H1 (cell line): ENCODE measurements around the gene SORBS1. TPM values are rescaled to one million over a fixed set of nuclear protein-coding genes. Genes with fewer than 3 reads are reported as not detected.

ENCODE experiments used
- CTCF ChIA-PET: fragments of 300-600 bp; sonication (Branson Sonifier 250); formaldehyde crosslinking; loops from one replicate; lab custom pipeline; 2021; ENCODE audit not compliant: partially characterized antibody; lab: Charles Lee
- POLR2A ChIA-PET: fragments of 300-600 bp; sonication (Branson Sonifier 250); formaldehyde crosslinking; loops from one replicate; lab custom pipeline; 2021; ENCODE audit warnings: inconsistent platforms; ENCODE audit not compliant: partially characterized antibody; lab: Charles Lee
- DNase-seq, 2 experiments: peaks; one replicate each; pipeline versions ENCODE4 v3.0.0 to v3.0.0-alpha.2; 2010 to 2022; ENCODE audit warnings: low spot score in 2 of 2, low read depth in 1 of 2, mixed read lengths in 1 of 2
- FAIRE-seq: peaks from 2 replicates; lab custom pipeline; 2011; peaks lifted over from hg19 to GRCh38; lab: Jason Lieb, UNC
- H2AFZ ChIP-seq: 2 replicates; pipeline ENCODE4 v1.8.1; 2012; ENCODE audit warnings: low read length, inconsistent platforms
- H2AK5ac ChIP-seq: 2 replicates; pipeline ENCODE4 v1.6.1; 2013; ENCODE audit warnings: low read depth, low read length
- H2BK120ac ChIP-seq: replicated peaks from 2 replicates; pipeline ENCODE3; 2013; ENCODE audit warnings: low read depth, low read length, inconsistent platforms
- H2BK12ac ChIP-seq: 2 replicates; pipeline ENCODE4 v1.6.1; 2013; ENCODE audit warnings: low read depth, low read length
- H2BK15ac ChIP-seq: 2 replicates; pipeline ENCODE4 v1.6.1; 2013; ENCODE audit warnings: low read length
- H2BK20ac ChIP-seq: 2 replicates; pipeline ENCODE4 v1.6.1; 2013; ENCODE audit warnings: low read length
- H2BK5ac ChIP-seq: 2 replicates; pipeline ENCODE4 v1.6.1; 2013; ENCODE audit warnings: low read depth, low read length
- H3K14ac ChIP-seq: 2 replicates; pipeline ENCODE4 v1.6.1; 2013; ENCODE audit warnings: inconsistent platforms; ENCODE audit not compliant: insufficient read length
- H3K18ac ChIP-seq: 2 replicates; pipeline ENCODE4 v1.6.1; 2013; ENCODE audit warnings: low read length; ENCODE audit errors: extremely low read depth
- H3K23ac ChIP-seq: 2 replicates; pipeline ENCODE4 v1.6.1; 2013; ENCODE audit warnings: inconsistent platforms; ENCODE audit not compliant: insufficient read length
- H3K23me2 ChIP-seq: 2 replicates; pipeline ENCODE4 v1.6.1; 2013; ENCODE audit warnings: low read depth, low read length
- H3K27ac ChIP-seq: 2 replicates; pipeline ENCODE4 v1.6.1; 2011; ENCODE audit warnings: low read depth, low read length, inconsistent platforms
- H3K27me3 ChIP-seq, 4 experiments: replicated peaks in 1 of 4; 1 replicate in 1 of 4; 2 replicates in 3 of 4; pipeline versions ENCODE4 v1.6.1 to v1.8.1; 2011 to 2013; ENCODE audit warnings: low read length in 3 of 4, mild to moderate bottlenecking in 3 of 4, inconsistent platforms in 2 of 4, mixed read lengths in 2 of 4, moderate library complexity in 1 of 4; ENCODE audit not compliant: control insufficient read depth in 3 of 4, insufficient read depth in 3 of 4; ENCODE audit errors: extremely low read depth in 1 of 4
- H3K36me3 ChIP-seq, 4 experiments: 2 replicates each; pipeline versions ENCODE4 v1.6.1 to v1.8.1; 2011 to 2013; ENCODE audit warnings: mild to moderate bottlenecking in 4 of 4, low read length in 3 of 4, moderate library complexity in 2 of 4, control low read depth in 1 of 4, inconsistent platforms in 1 of 4; ENCODE audit not compliant: insufficient read depth in 4 of 4, control insufficient read depth in 2 of 4
- H3K4ac ChIP-seq: replicated peaks from 2 replicates; pipeline ENCODE3; 2013; ENCODE audit warnings: low read length, low read depth, mixed read lengths, inconsistent platforms; ENCODE audit not compliant: insufficient read length
- H3K4me1 ChIP-seq, 4 experiments: replicated peaks in 1 of 4; 1 replicate in 1 of 4; 2 replicates in 3 of 4; pipeline versions ENCODE4 v1.6.1 to v1.8.1; 2011 to 2013; ENCODE audit warnings: low read length in 3 of 4, inconsistent platforms in 2 of 4, mixed read lengths in 1 of 4; ENCODE audit not compliant: insufficient read depth in 4 of 4, control insufficient read depth in 3 of 4
- H3K4me2 ChIP-seq, 2 experiments: 2 replicates each; pipeline versions ENCODE4 v1.6.1 to v1.8.1; 2011 to 2013; ENCODE audit warnings: low read depth in 2 of 2, low read length in 2 of 2, control low read depth in 1 of 2, inconsistent platforms in 1 of 2, mild to moderate bottlenecking in 1 of 2; ENCODE audit not compliant: insufficient read depth in 1 of 2
- H3K4me3 ChIP-seq, 4 experiments: fragments of 200-600, 300-600 bp in 1 of 4; sonication (generic), shearing (Covaris generic), sonication (Bioruptor Twin) in 1 of 4; 2 replicates each; pipeline versions ENCODE4 v1.5.1 to v1.8.1; 2011 to 2016; ENCODE audit warnings: low read length in 4 of 4, low read depth in 3 of 4, control low read depth in 2 of 4, inconsistent platforms in 2 of 4, mild to moderate bottlenecking in 2 of 4, mixed read lengths in 1 of 4, moderate library complexity in 1 of 4; ENCODE audit not compliant: insufficient read depth in 2 of 4; ENCODE audit errors: extremely low read depth in 1 of 4
- H3K56ac ChIP-seq: replicated peaks from 2 replicates; pipeline ENCODE3; 2013; ENCODE audit warnings: low read depth, mild to moderate bottlenecking, mixed read lengths, low read length, inconsistent platforms; ENCODE audit not compliant: insufficient read length
- H3K79me1 ChIP-seq: 2 replicates; pipeline ENCODE4 v1.6.1; 2013; ENCODE audit warnings: low read depth, low read length, control low read depth
- H3K79me2 ChIP-seq, 2 experiments: 2 replicates each; pipeline versions ENCODE4 v1.6.1 to v1.8.1; 2012 to 2013; ENCODE audit warnings: low read length in 2 of 2, mild to moderate bottlenecking in 2 of 2, inconsistent platforms in 1 of 2; ENCODE audit not compliant: insufficient read depth in 2 of 2, control insufficient read depth in 1 of 2
- H3K9ac ChIP-seq, 4 experiments: replicated peaks in 1 of 4; 1 replicate in 1 of 4; 2 replicates in 3 of 4; pipeline versions ENCODE4 v1.6.1 to v1.8.1; 2011 to 2013; ENCODE audit warnings: low read depth in 3 of 4, low read length in 3 of 4, control low read depth in 2 of 4, mild to moderate bottlenecking in 2 of 4, moderate library complexity in 2 of 4, inconsistent platforms in 1 of 4; ENCODE audit errors: extremely low read depth in 1 of 4
- H3K9me3 ChIP-seq, 2 experiments: 2 replicates each; pipeline versions ENCODE4 v1.6.1 to v1.8.1; 2012 to 2013; ENCODE audit warnings: mild to moderate bottlenecking in 2 of 2, moderate library complexity in 2 of 2, control low read depth in 1 of 2, inconsistent platforms in 1 of 2, low read depth in 1 of 2, low read length in 1 of 2, mixed read lengths in 1 of 2; ENCODE audit not compliant: insufficient read depth in 2 of 2
- H4K20me1 ChIP-seq, 2 experiments: replicated peaks in 1 of 2; 2 replicates each; pipeline versions ENCODE3 to v1.8.1; 2011 to 2013; ENCODE audit warnings: inconsistent platforms in 2 of 2, low read length in 2 of 2, mild to moderate bottlenecking in 1 of 2; ENCODE audit not compliant: insufficient read depth in 2 of 2, control insufficient read depth in 1 of 2
- H4K5ac ChIP-seq: 2 replicates; pipeline ENCODE4 v1.6.1; 2013; ENCODE audit warnings: low read length, low read depth, mixed read lengths, inconsistent platforms; ENCODE audit not compliant: insufficient read length
- H4K8ac ChIP-seq: 2 replicates; pipeline ENCODE4 v1.8.0; 2013; ENCODE audit warnings: mild to moderate bottlenecking, moderate library complexity, low read length, inconsistent platforms; ENCODE audit not compliant: insufficient read depth; ENCODE audit errors: extremely low read depth
- H4K91ac ChIP-seq: replicated peaks from 2 replicates; pipeline ENCODE3; 2013; ENCODE audit warnings: low read length, mixed read lengths, inconsistent platforms; ENCODE audit not compliant: insufficient read length
- JUND ChIP-seq: IDR thresholded peaks from 2 replicates; pipeline ENCODE4 v1.6.1; 2011; ENCODE audit warnings: mild to moderate bottlenecking, improper control_type of control experiment, low read length
- TBP ChIP-seq: IDR thresholded peaks from 2 replicates; pipeline ENCODE4 v1.6.1; 2011; ENCODE audit warnings: low read depth, low read length, improper control_type of control experiment
- WGBS, 2 experiments: shearing (Covaris generic) in 1 of 2; methylation state at CpG; one replicate each; pipeline versions ENCODE4 v1.1.6 to v1.1.7; 2013 to 2015; ENCODE audit warnings: low lambda C conversion rate in 2 of 2, mixed read lengths in 2 of 2, inconsistent platforms in 1 of 2, low coverage in 1 of 2, missing lambda C conversion rate in 1 of 2; ENCODE audit not compliant: insufficient replicate concordance in 2 of 2, insufficient coverage in 1 of 2, insufficient read length in 1 of 2; ENCODE audit errors: extremely low coverage in 1 of 2, missing lambda C conversion rate in 1 of 2; 5-methylcytosine and 5-hydroxymethylcytosine counted together
- polyA plus RNA-seq, 7 experiments: library from polyadenylated mRNA; depleted of rRNA in 3 of 7; stranded (reverse) in 5 of 7; unstranded in 2 of 7; fragments of >200 nt in 5 of 7; fragments of 200-250 nt in 2 of 7; gene quantifications; 1 replicate in 5 of 7; 2 replicates in 1 of 7; 4 replicates in 1 of 7; pipeline versions ENCODE4 v1.2.1 to v1.2.3, GENCODE V29; 2011 to 2013; ENCODE audit warnings: missing spikeins in 2 of 7, mixed read lengths in 2 of 7
- total RNA-seq: library from RNA; stranded (reverse); fragmentation: NEBNext Ultra II Directional; extraction: Animal tissue kit (Norgen Biotek cat#: 25700); gene quantifications from 2 replicates; pipeline ENCODE4 v1.2.1, GENCODE V29; 2021

The SORBS1 gene
- total and polyA plus RNA-seq, 2 of the 8 experiments (the other 6 are each of a cell fraction or from before 2014, with no cell fraction given) = 16.0 to 35.0 TPM

- 96% methylated on average over 1 of the region's 1 CpG; no CpG with 5 or more reads in 1 of the 2 experiments for WGBS, 2 experiments
- Histone ChIP-seq H2BK15ac (no peak overlapping the region), H2BK120ac (no peak overlapping the region), H2BK5ac (no peak overlapping the region), H3K18ac (no peak overlapping the region), H3K4me2 (no peak overlapping the region), H3K23me2 (no peaks in the 10 kb centered on the region), H4K91ac (no peak overlapping the region)
- POLR2A ChIA-PET = interaction anchor here (1.1 kb wide), 1 partner anchor 12 kb away, joined by 4 read pairs; no protein-coding TSS in a partner anchor
- DNase-seq = no peak
- TF ChIP-seq TBP = no peak
- TF ChIP-seq JUND = no peak
- TF ChIP-seq, all 59 proteins: peak for 0
- H3K36me3 ChIP-seq = no peaks in the 10 kb centered on the region
- CTCF ChIA-PET = interaction anchor here (0.8 to 20.8 kb wide), 8 partner anchors 14 to 156 kb away, joined by 3 to 284 read pairs (median 40); no protein-coding TSS in a partner anchor
- H3K56ac ChIP-seq = no peak overlapping the region
- no peak overlapping the region for H4K8ac ChIP-seq
- peaks cover 0 to 11% (median 1%) of the 10 kb centered on the region in 4 experiments; a peak in 4 of 7 replicates for H3K4me1 ChIP-seq
- H3K9me3 ChIP-seq = no peaks in the 10 kb centered on the region
- no peak overlapping the region for H4K5ac ChIP-seq
- H3K23ac ChIP-seq = no peak overlapping the region
- no peak for FAIRE-seq
- H2AK5ac ChIP-seq = no peak overlapping the region
- no peak overlapping the region for H2AFZ ChIP-seq
- no peaks in the 10 kb centered on the region for H4K20me1 ChIP-seq
- H3K79me2 ChIP-seq = peaks cover 0 to 7% of the 10 kb centered on the region in 2 experiments; a peak in 2 of 4 replicates
- H3K79me1 ChIP-seq = no peaks in the 10 kb centered on the region
- no peak overlapping the region for H3K9ac ChIP-seq
- no peak overlapping the region for H2BK20ac ChIP-seq
- H3K4me3 ChIP-seq = no peak overlapping the region
- H2BK12ac ChIP-seq = no peak overlapping the region
- H3K4ac ChIP-seq = no peak overlapping the region
- H3K27me3 ChIP-seq = no peaks in the 10 kb centered on the region
- no peak overlapping the region for H3K14ac ChIP-seq
- no peak overlapping the region for H3K27ac ChIP-seq
Observed at GRCh38 chr10:95443636-95444035, 117.5 kb downstream of the SORBS1 start.
